OCI-LY3 (cell line): Measurements from ENCODE around the gene CIT.

Source experiments
- CTCF ChIP-seq: fragments of 200-600, 300-600 bp; sonication (generic); IDR thresholded peaks from 2 replicates; pipeline ENCODE4 v1.5.1; 2014; ENCODE audit warnings: antibody characterized with exemption, low read length, low read depth
- EZH2phosphoT487 ChIP-seq: fragments of 200-600 bp; shearing (Covaris generic); IDR thresholded peaks from 2 replicates; pipeline ENCODE4 v1.6.1; 2018; ENCODE audit warnings: antibody characterized with exemption, mixed run types, low read depth

- no peak for TF ChIP-seq CTCF
- TF ChIP-seq EZH2phosphoT487, result no peak
Observed at GRCh38 chr12:119758722-119759121, 118.4 kb downstream of the CIT start.
